ENCODE measurements around the gene CEP72.

The CEP72 gene

GRCh38 chr5:664343-664993, 52.3 kb downstream of the CEP72 start:
- DNase-seq (ENCODE audit: low read depth), result no peak
- TF ChIP-seq CTCF (conservative IDR thresholded peaks at IDR 0.05; ENCODE audit: low read depth, low read length), result no peak
- no peak overlapping the region for H3K4me3 ChIP-seq (ENCODE audit: low read length)

GRCh38 chr5:664994-665360, 52.8 kb downstream of the CEP72 start:
- TF ChIP-seq CTCF (conservative IDR thresholded peaks at IDR 0.05; ENCODE audit: low read depth, low read length), result no peak
- DNase-seq (ENCODE audit: low read depth), result no peak
- H3K4me3 ChIP-seq (ENCODE audit: low read length), result no peak overlapping the region

- TF ChIP-seq CTCF (conservative IDR thresholded peaks at IDR 0.05; ENCODE audit: low read depth, low read length), result no peak
- DNase-seq (ENCODE audit: low read depth), result no peak
- no peak overlapping the region for H3K4me3 ChIP-seq (ENCODE audit: low read length)
Measured at GRCh38 chr5:665541-665955, 53.4 kb downstream of the CEP72 start.

GRCh38 chr5:665956-666711, 54.0 kb downstream of the CEP72 start:
- no peak overlapping the region for H3K4me3 ChIP-seq (ENCODE audit: low read length)
- TF ChIP-seq CTCF (conservative IDR thresholded peaks at IDR 0.05; ENCODE audit: low read depth, low read length), result no peak

GRCh38 chr5:666816-667498, 54.8 kb downstream of the CEP72 start:
- H3K4me3 ChIP-seq (ENCODE audit: low read length), result no peak overlapping the region
- DNase-seq (ENCODE audit: low read depth), result no peak
- no peak for TF ChIP-seq CTCF (conservative IDR thresholded peaks at IDR 0.05; ENCODE audit: low read depth, low read length)

More at GRCh38 chr5:665956-666711, 54.0 kb downstream of the CEP72 start:
- no peak for DNase-seq (ENCODE audit: low read depth)

- DNase-seq (ENCODE audit: low read depth), result no peak
- H3K4me3 ChIP-seq (ENCODE audit: low read length), result no peak overlapping the region
- no peak for TF ChIP-seq CTCF (conservative IDR thresholded peaks at IDR 0.05; ENCODE audit: low read depth, low read length)
Measured at GRCh38 chr5:668283-668995, 56.3 kb downstream of the CEP72 start.
